SK-N-SH treated with all-trans-retinoic acid at 6 μM for 48 hours (cell line): Measurements from ENCODE around the gene NCKAP5.

Experiments
- ATAC-seq: fragments of 200-7000 bp; cut with Tn5 transposase; 3 replicates; pipeline ENCODE4 v1.9.1; 2020; ENCODE audit warnings: mild to moderate bottlenecking, moderate library complexity
- ARNTL ChIP-seq: fragments of 450-650 bp; formaldehyde crosslinking; IDR thresholded peaks from 2 replicates; pipeline ENCODE4 v1.5.0; 2020; ENCODE audit warnings: low read depth, mild to moderate bottlenecking, moderate library complexity, borderline replicate concordance
- BACH2 ChIP-seq: fragments of 250-450 bp; sonication (Bioruptor Pico); IDR thresholded peaks from 2 replicates; pipeline ENCODE4 v1.9.0; 2021; ENCODE audit warnings: mild to moderate bottlenecking, borderline replicate concordance
- CREB5 ChIP-seq: fragments of 250-450 bp; sonication (Bioruptor Pico); IDR thresholded peaks from 2 replicates; pipeline ENCODE4 v1.5.1; 2020; ENCODE audit warnings: low read depth, mild to moderate bottlenecking, moderate library complexity
- ESRRG ChIP-seq: fragments of 250-450 bp; sonication (Bioruptor Pico); IDR thresholded peaks from 2 replicates; pipeline ENCODE4 v1.6.1; 2021; ENCODE audit warnings: mild to moderate bottlenecking
- GLIS3 ChIP-seq: fragments of 250-450 bp; sonication (Bioruptor Pico); IDR thresholded peaks from 2 replicates; pipeline ENCODE4 v1.5.0; 2020; ENCODE audit warnings: mild to moderate bottlenecking, moderate library complexity
- OSR1 ChIP-seq: fragments of 250-450 bp; sonication (Bioruptor Pico); IDR thresholded peaks from 2 replicates; pipeline ENCODE4 v1.8.0; 2022; ENCODE audit warnings: moderate library complexity, mild to moderate bottlenecking, inconsistent platforms
- PATZ1 ChIP-seq: fragments of 250-450 bp; sonication (Bioruptor Pico); IDR thresholded peaks from 2 replicates; pipeline ENCODE4 v1.8.0; 2020; ENCODE audit warnings: mild to moderate bottlenecking, moderate library complexity, borderline replicate concordance
- POU6F1 ChIP-seq: fragments of 250-450 bp; sonication (Bioruptor Pico); IDR thresholded peaks from 2 replicates; pipeline ENCODE4 v1.8.0; 2021; ENCODE audit warnings: low read depth, mild to moderate bottlenecking, moderate library complexity, borderline replicate concordance
- PPARA ChIP-seq: fragments of 250-450 bp; sonication (Bioruptor Pico); IDR thresholded peaks from 2 replicates; pipeline ENCODE4 v1.5.0; 2020; ENCODE audit warnings: mild to moderate bottlenecking, borderline replicate concordance
- RARB ChIP-seq: fragments of 250-450 bp; sonication (Bioruptor Pico); IDR thresholded peaks from 2 replicates; pipeline ENCODE4 v1.8.0; 2021; ENCODE audit warnings: mild to moderate bottlenecking, moderate library complexity
- TCF4 ChIP-seq: fragments of 250-450 bp; sonication (Bioruptor Pico); IDR thresholded peaks from 2 replicates; pipeline ENCODE4 v1.8.0; 2021; ENCODE audit warnings: mild to moderate bottlenecking, moderate library complexity, borderline replicate concordance
- TOX ChIP-seq: fragments of 250-450 bp; sonication (Bioruptor Pico); IDR thresholded peaks from 2 replicates; pipeline ENCODE4 v1.8.0; 2021; ENCODE audit warnings: mild to moderate bottlenecking, moderate library complexity, borderline replicate concordance
- TSHZ2 ChIP-seq: fragments of 250-450 bp; sonication (Bioruptor Pico); IDR thresholded peaks from 2 replicates; pipeline ENCODE4 v1.5.0; 2020; ENCODE audit warnings: mild to moderate bottlenecking, moderate library complexity
- ZC3H10 ChIP-seq: fragments of 250-450 bp; sonication (Bioruptor Pico); IDR thresholded peaks from 2 replicates; pipeline ENCODE4 v1.5.1; 2021; ENCODE audit warnings: mild to moderate bottlenecking, moderate library complexity
- ZFP3 ChIP-seq: fragments of 250-450 bp; sonication (Bioruptor Pico); IDR thresholded peaks from 2 replicates; pipeline ENCODE4 v1.5.0; 2020; ENCODE audit warnings: mild to moderate bottlenecking, moderate library complexity
- ZNF70 ChIP-seq: fragments of 450-650 bp; formaldehyde crosslinking; IDR thresholded peaks from 2 replicates; pipeline ENCODE4 v1.5.0; 2020; ENCODE audit warnings: mild to moderate bottlenecking, moderate library complexity
- ZNF8 ChIP-seq: fragments of 450-650 bp; formaldehyde crosslinking; IDR thresholded peaks from 2 replicates; pipeline ENCODE4 v1.5.0; 2020; ENCODE audit warnings: mild to moderate bottlenecking, moderate library complexity

NCKAP5 gene

GRCh38 chr2:133462811-133463210 is 105.5 kb downstream of the NCKAP5 start:
- TF ChIP-seq PPARA (CRISPR knock-in tag) (no peak), ARNTL (CRISPR knock-in tag) (no peak), ZNF8 (CRISPR knock-in tag) (no peak)

GRCh38 chr2:133461484-133461883 is 106.8 kb downstream of the NCKAP5 start:
- ATAC-seq, result no peak
- TF ChIP-seq ZFP3 (CRISPR knock-in tag), result no peak
- no peak for TF ChIP-seq ARNTL (CRISPR knock-in tag)
- no peak for TF ChIP-seq CREB5 (CRISPR knock-in tag)

More at GRCh38 chr2:133462811-133463210, 105.5 kb downstream of the NCKAP5 start:
- ATAC-seq, result no peak

- no peak for ATAC-seq
- no peak for TF ChIP-seq ZC3H10 (CRISPR knock-in tag)
- TF ChIP-seq TSHZ2 (CRISPR knock-in tag), result no peak
- no peak for TF ChIP-seq PATZ1 (CRISPR knock-in tag)
- TF ChIP-seq ZNF70 (CRISPR knock-in tag), result no peak
- TF ChIP-seq POU6F1 (CRISPR knock-in tag), result no peak
- no peak for TF ChIP-seq BACH2 (CRISPR knock-in tag)
- TF ChIP-seq ARNTL (CRISPR knock-in tag), result no peak
- TF ChIP-seq TCF4 (CRISPR knock-in tag), result no peak
- no peak for TF ChIP-seq RARB
- TF ChIP-seq ZNF8 (CRISPR knock-in tag), result no peak
- no peak for TF ChIP-seq ZFP3 (CRISPR knock-in tag)
These were observed 108.7 kb downstream of the NCKAP5 start for GRCh38 chr2:133459590-133459989.

- TF ChIP-seq CREB5 (CRISPR knock-in tag) (no peak), ZNF70 (CRISPR knock-in tag) (no peak), OSR1 (no peak), POU6F1 (CRISPR knock-in tag) (no peak), ESRRG (no peak), TOX (CRISPR knock-in tag) (no peak), GLIS3 (no peak)
- ATAC-seq, result no peak
These were observed 110.0 kb downstream of the NCKAP5 start for GRCh38 chr2:133458280-133458679.
